Common myeloid progenitor, CD34-positive (primary cell): ENCODE measurements around the gene CD160.
"Not testable (repeated sequence)": the region's sequence is repeated elsewhere in the genome, so short reads cannot be mapped to it uniquely, and the experiment has no call there.

Source experiments
- CTCF ChIA-PET: fragments of 350-600 bp; sonication (Branson Sonifier 250); formaldehyde crosslinking; loops from one replicate; lab custom pipeline; 2021; ENCODE audit warnings: antibody characterized with exemption; lab: Charles Lee
- POLR2A ChIA-PET: fragments of 350-600 bp; sonication (Branson Sonifier 250); formaldehyde crosslinking; loops from one replicate; lab custom pipeline; 2021; ENCODE audit warnings: antibody characterized with exemption; lab: Charles Lee
- DNase-seq, 3 donors: peaks; one replicate each; pipeline versions ENCODE4 v3.0.0 to v3.0.0-alpha.2; 2013
- H3K27ac ChIP-seq, 2 experiments: 1 replicate in 1 of 2; 2 replicates in 1 of 2; pipeline ENCODE4 v1.7.0; 2013; ENCODE audit warnings: inconsistent platforms in 2 of 2, low read length in 2 of 2, mild to moderate bottlenecking in 2 of 2, low read depth in 1 of 2, moderate library complexity in 1 of 2; ENCODE audit not compliant: severe bottlenecking in 2 of 2, insufficient read depth in 1 of 2, poor library complexity in 1 of 2
- H3K27me3 ChIP-seq, 5 experiments: replicated peaks in 2 of 5; 1 replicate in 3 of 5; 2 replicates in 2 of 5; pipeline versions ENCODE4 v1.6.1 to v1.7.0; 2013; ENCODE audit warnings: low read length in 4 of 5, mild to moderate bottlenecking in 2 of 5, moderate library complexity in 2 of 5, inconsistent platforms in 1 of 5; ENCODE audit not compliant: insufficient read depth in 5 of 5, control insufficient read depth in 4 of 5
- H3K36me3 ChIP-seq, 4 experiments: 1 replicate in 2 of 4; 2 replicates in 2 of 4; pipeline versions ENCODE4 v1.6.1 to v1.7.0; 2013; ENCODE audit warnings: low read length in 3 of 4, control low read depth in 1 of 4, mild to moderate bottlenecking in 1 of 4; ENCODE audit not compliant: control insufficient read depth in 4 of 4, insufficient read depth in 4 of 4
- H3K4me1 ChIP-seq, 4 experiments: 1 replicate in 3 of 4; 2 replicates in 1 of 4; pipeline versions ENCODE4 v1.6.1 to v1.7.1; 2013; ENCODE audit warnings: low read length in 3 of 4, mild to moderate bottlenecking in 3 of 4, control low read depth in 1 of 4, inconsistent platforms in 1 of 4, moderate library complexity in 1 of 4; ENCODE audit not compliant: control insufficient read depth in 4 of 4, insufficient read depth in 4 of 4; ENCODE audit errors: control extremely low read depth in 1 of 4
- H3K4me3 ChIP-seq, 7 experiments: 1 replicate in 4 of 7; 2 replicates in 3 of 7; pipeline versions ENCODE4 v1.5.1 to v1.7.0; 2013; ENCODE audit warnings: mild to moderate bottlenecking in 7 of 7, low read length in 6 of 7, moderate library complexity in 6 of 7, inconsistent platforms in 2 of 7, low read depth in 2 of 7, control low read depth in 1 of 7; ENCODE audit not compliant: insufficient read depth in 4 of 7, control insufficient read depth in 1 of 7; ENCODE audit errors: extremely low read depth in 1 of 7
- H3K9me3 ChIP-seq, 5 experiments: 1 replicate in 4 of 5; 2 replicates in 1 of 5; pipeline versions ENCODE4 v1.6.1 to v1.7.1; 2013; ENCODE audit warnings: low read length in 4 of 5, mild to moderate bottlenecking in 2 of 5, inconsistent platforms in 1 of 5, low read depth in 1 of 5, moderate library complexity in 1 of 5; ENCODE audit not compliant: control insufficient read depth in 4 of 5, insufficient read depth in 2 of 5; ENCODE audit errors: control extremely low read depth in 1 of 5
- WGBS: methylation state at CpG from one replicate; pipeline ENCODE4 v1.1.5; 2013; ENCODE audit not compliant: insufficient coverage; 5-methylcytosine and 5-hydroxymethylcytosine counted together

Gene CD160

GRCh38 chr1:145765127-145765526, 45.8 kb downstream of the CD160 start:
- POLR2A ChIA-PET, CTCF ChIA-PET, DNase-seq, H3K4me1 ChIP-seq, H3K27ac ChIP-seq, H3K4me3 ChIP-seq, H3K27me3 ChIP-seq: not testable (repeated sequence)
- Histone ChIP-seq H3K36me3 (peaks cover 5 to 35% (median 17%) of the 10 kb centered on the region in 4 experiments), H3K9me3 (peaks cover 1 to 15% (median 8%) of the 10 kb centered on the region in 5 experiments)
- no CpG with 5 or more reads among the region's 3 CpGs for WGBS

- Histone ChIP-seq H3K9me3 (peaks cover 1 to 15% (median 8%) of the 10 kb centered on the region in 5 experiments), H3K36me3 (peaks cover 5 to 39% (median 18%) of the 10 kb centered on the region in 4 experiments)
- POLR2A ChIA-PET, DNase-seq, H3K4me1 ChIP-seq, H3K27me3 ChIP-seq, H3K4me3 ChIP-seq, CTCF ChIA-PET, H3K27ac ChIP-seq: not testable (repeated sequence)
- WGBS, result no CpG with 5 or more reads among the region's 5 CpGs
Measured at GRCh38 chr1:145765585-145766360, 46.5 kb downstream of the CD160 start.

- POLR2A ChIA-PET, H3K4me1 ChIP-seq, H3K27ac ChIP-seq, H3K9me3 ChIP-seq, CTCF ChIA-PET, H3K4me3 ChIP-seq, H3K27me3 ChIP-seq, DNase-seq: not testable (repeated sequence)
- peaks cover 3 to 41% (median 19%) of the 10 kb centered on the region in 4 experiments for H3K36me3 ChIP-seq
- 92% methylated on average over 19 of the region's 29 CpGs for WGBS
Measured at GRCh38 chr1:145766926-145767325, 47.6 kb downstream of the CD160 start.

GRCh38 chr1:145768004-145768403, 48.7 kb downstream of the CD160 start:
- peaks cover 4 to 41% (median 17%) of the 10 kb centered on the region in 4 experiments for H3K36me3 ChIP-seq
- H3K9me3 ChIP-seq, DNase-seq, POLR2A ChIA-PET, H3K27ac ChIP-seq, CTCF ChIA-PET, H3K4me3 ChIP-seq, H3K4me1 ChIP-seq, H3K27me3 ChIP-seq: not testable (repeated sequence)
- 100% methylated on average over 6 of the region's 10 CpGs for WGBS

- POLR2A ChIA-PET, result no interaction called here
- Histone ChIP-seq H3K36me3 (peaks cover 4 to 40% (median 21%) of the 10 kb centered on the region in 4 experiments), H3K4me3 (no peak overlapping the region), H3K9me3 (no peaks in the 10 kb centered on the region), H3K27me3 (no peaks in the 10 kb centered on the region), H3K27ac (no peak overlapping the region), H3K4me1 (no peaks in the 10 kb centered on the region)
- CTCF ChIA-PET, result interaction anchor here (0.7 to 2.2 kb wide), 2 partner anchors 9 to 21 kb away, joined by 3 to 4 read pairs; no protein-coding TSS in a partner anchor
- no peak for DNase-seq
- 100% methylated on average over 1 of the region's 1 CpG for WGBS
Measured at GRCh38 chr1:145771056-145771455, 51.8 kb downstream of the CD160 start.

- POLR2A ChIA-PET, result interaction anchor here (0.5 kb wide), 1 partner anchor 37 kb away, joined by 5 read pairs; no protein-coding TSS in a partner anchor
- DNase-seq, result no peak
- H3K27me3 ChIP-seq, result no peaks in the 10 kb centered on the region
- CTCF ChIA-PET, result interaction anchor here (1.3 kb wide), 1 partner anchor 11 kb away, joined by 3 read pairs; no protein-coding TSS in a partner anchor
- H3K4me1 ChIP-seq, result no peaks in the 10 kb centered on the region
- WGBS, result no CpG with 5 or more reads among the region's 1 CpG
- H3K36me3 ChIP-seq, result peaks cover 4 to 36% (median 21%) of the 10 kb centered on the region in 4 experiments
- H3K27ac ChIP-seq, result no peak overlapping the region
- H3K4me3 ChIP-seq, result no peak overlapping the region
- H3K9me3 ChIP-seq, result no peaks in the 10 kb centered on the region
Measured at GRCh38 chr1:145773423-145773822, 54.1 kb downstream of the CD160 start.
